AG04450 (cell line): ENCODE measurements around the gene C7orf25. TPM values are rescaled to one million over a fixed set of nuclear protein-coding genes. Genes with fewer than 3 reads are reported as not detected.

Source experiments
- CTCF ChIA-PET: fragments of 300-600, 350-600 bp; formaldehyde crosslinking; extraction: SDS; loops from one replicate; lab custom pipeline; 2022; ENCODE audit warnings: antibody characterized with exemption, inconsistent platforms; lab: Charles Lee
- POLR2A ChIA-PET: fragments of 350-600 bp; formaldehyde crosslinking; extraction: SDS; loops from one replicate; lab custom pipeline; 2021; ENCODE audit warnings: antibody characterized with exemption, inconsistent platforms; lab: Yijun Ruan, JAX
- DNase-seq: peaks from one replicate; pipeline ENCODE4 v3.0.0-alpha.2; 2011; ENCODE audit warnings: low read depth, low spot score
- H3K27ac ChIP-seq: one replicate; pipeline ENCODE4 v1.5.1; 2012; ENCODE audit warnings: low read depth, low read length, control low read depth
- H3K27me3 ChIP-seq: one replicate; pipeline ENCODE4 v1.6.0; 2012; ENCODE audit warnings: low read length; ENCODE audit not compliant: control insufficient read depth, insufficient read depth
- H3K4me3 ChIP-seq: 2 replicates; pipeline ENCODE4 v1.5.1; 2011; ENCODE audit warnings: mild to moderate bottlenecking, low read depth, low read length, control low read depth
- H3K9me3 ChIP-seq: 2 replicates; pipeline ENCODE4 v1.5.1; 2012; ENCODE audit warnings: low read length; ENCODE audit not compliant: control insufficient read depth, insufficient read depth
- polyA plus RNA-seq: library from polyadenylated mRNA; depleted of rRNA; stranded (reverse); fragments of >200 nt; gene quantifications from 2 replicates; pipeline ENCODE4 v1.2.3, GENCODE V29; 2011
- TF ChIP-seq, protein P1 (sequence below): IDR thresholded peaks from 2 replicates; pipeline ENCODE4 v1.5.1; 2011; ENCODE audit warnings: low read depth, low read length, control low read depth, inconsistent platforms

Gene C7orf25
- polyA plus RNA-seq, 1 experiment = 3.8 TPM

GRCh38 chr7:42925630-42926029 lies 13.8 kb upstream of the C7orf25 start:
- no peak for DNase-seq
- Histone ChIP-seq H3K27ac (no peak overlapping the region), H3K9me3 (no peaks in the 10 kb centered on the region), H3K4me3 (no peak overlapping the region), H3K27me3 (no peaks in the 10 kb centered on the region)
- ChIA-PET POLR2A (no interaction called here), CTCF (interaction anchor here (1.1 to 1.4 kb wide), 2 partner anchors 16 kb away, joined by 3 to 4 read pairs; no protein-coding TSS in a partner anchor)
- TF ChIP-seq, protein P1, sequence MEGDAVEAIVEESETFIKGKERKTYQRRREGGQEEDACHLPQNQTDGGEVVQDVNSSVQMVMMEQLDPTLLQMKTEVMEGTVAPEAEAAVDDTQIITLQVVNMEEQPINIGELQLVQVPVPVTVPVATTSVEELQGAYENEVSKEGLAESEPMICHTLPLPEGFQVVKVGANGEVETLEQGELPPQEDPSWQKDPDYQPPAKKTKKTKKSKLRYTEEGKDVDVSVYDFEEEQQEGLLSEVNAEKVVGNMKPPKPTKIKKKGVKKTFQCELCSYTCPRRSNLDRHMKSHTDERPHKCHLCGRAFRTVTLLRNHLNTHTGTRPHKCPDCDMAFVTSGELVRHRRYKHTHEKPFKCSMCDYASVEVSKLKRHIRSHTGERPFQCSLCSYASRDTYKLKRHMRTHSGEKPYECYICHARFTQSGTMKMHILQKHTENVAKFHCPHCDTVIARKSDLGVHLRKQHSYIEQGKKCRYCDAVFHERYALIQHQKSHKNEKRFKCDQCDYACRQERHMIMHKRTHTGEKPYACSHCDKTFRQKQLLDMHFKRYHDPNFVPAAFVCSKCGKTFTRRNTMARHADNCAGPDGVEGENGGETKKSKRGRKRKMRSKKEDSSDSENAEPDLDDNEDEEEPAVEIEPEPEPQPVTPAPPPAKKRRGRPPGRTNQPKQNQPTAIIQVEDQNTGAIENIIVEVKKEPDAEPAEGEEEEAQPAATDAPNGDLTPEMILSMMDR = no peak

GRCh38 chr7:42924223-42924838 lies 12.5 kb upstream of the C7orf25 start:
- no peak overlapping the region for H3K27ac ChIP-seq
- ChIA-PET CTCF (interaction anchor here (0.6 to 1.4 kb wide), 8 partner anchors 9 to 1028 kb away, joined by 3 to 5 read pairs (median 3); partner anchors contain the start of gene STK17A), POLR2A (interaction anchor here (0.7 kb wide), 1 partner anchor 1107 kb away, joined by 4 read pairs; no protein-coding TSS in a partner anchor)
- no peak for DNase-seq
- no peaks in the 10 kb centered on the region for H3K27me3 ChIP-seq
- no peaks in the 10 kb centered on the region for H3K9me3 ChIP-seq
- TF ChIP-seq, protein P1 = no peak
- H3K4me3 ChIP-seq = no peak overlapping the region

DNA sequence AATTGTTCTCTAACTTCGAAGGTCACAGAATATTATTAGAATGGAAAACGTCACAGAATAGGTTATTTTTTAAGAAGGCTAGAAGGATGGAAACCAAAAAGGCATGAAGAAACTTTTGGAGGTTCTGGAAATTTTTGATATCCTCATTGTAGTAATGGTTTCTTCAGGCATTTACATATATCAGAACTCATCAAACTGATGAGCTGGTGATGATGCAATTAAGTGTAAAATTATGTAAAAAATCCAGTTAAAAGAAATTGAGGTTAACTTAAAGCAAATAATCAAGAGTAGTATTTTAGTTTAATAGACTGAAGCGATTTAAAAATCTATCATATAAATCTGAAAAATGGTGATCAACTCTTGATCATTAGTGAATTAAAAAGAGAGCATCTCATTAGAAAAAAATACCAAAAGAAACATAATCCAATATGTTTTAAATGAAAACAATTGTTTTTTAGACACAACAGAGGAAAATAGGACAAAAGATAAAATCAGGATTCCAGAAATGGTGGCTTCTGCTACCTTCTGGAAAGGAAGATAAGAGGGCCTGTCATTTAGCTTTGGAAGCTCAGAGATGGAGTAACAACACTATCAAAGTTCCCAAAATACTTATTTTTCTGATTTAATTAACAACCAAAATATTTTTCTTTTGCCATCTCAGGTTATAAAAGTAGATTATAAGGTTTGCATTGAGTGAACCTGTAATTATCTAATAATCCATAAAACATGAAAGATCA lies 10.3 kb upstream of the C7orf25 start:
- DNase-seq = no peak
- CTCF ChIA-PET = interaction anchor here (0.9 to 1.3 kb wide), 2 partner anchors 339 to 979 kb away, joined by 3 to 4 read pairs; no protein-coding TSS in a partner anchor
- Histone ChIP-seq H3K27me3 (no peaks in the 10 kb centered on the region), H3K9me3 (no peaks in the 10 kb centered on the region), H3K27ac (no peak overlapping the region), H3K4me3 (no peak overlapping the region)
- TF ChIP-seq, protein P1 = no peak
- POLR2A ChIA-PET = no interaction called here

- ChIA-PET POLR2A (interaction anchor here (0.6 kb wide), 1 partner anchor 667 kb away, joined by 3 read pairs; the partner anchor contains the start of gene STK17A), CTCF (interaction anchor here (1.2 kb wide), 1 partner anchor 346 kb away, joined by 3 read pairs; no protein-coding TSS in a partner anchor)
- H3K9me3 ChIP-seq = no peaks in the 10 kb centered on the region
Measured at GRCh38 chr7:42915356-42915755, 3.5 kb upstream of the C7orf25 start.

More at GRCh38 chr7:42915356-42915755, 3.5 kb upstream of the C7orf25 start:
- TF ChIP-seq, protein P1 = no peak
- H3K27me3 ChIP-seq = no peaks in the 10 kb centered on the region
- H3K4me3 ChIP-seq = no peak overlapping the region
- H3K27ac ChIP-seq = no peak overlapping the region
- DNase-seq = no peak
